Stimulated activated CD4-positive, alpha-beta T cell treated with anti-CD3 and anti-CD28 coated beads, TNF-alpha, amount 100 ng/mL, for 4 hours (primary cell): Measurements from ENCODE around the gene ADAM8.
"Not testable (repeated sequence)": the region's sequence is repeated elsewhere in the genome, so short reads cannot be mapped to it uniquely, and the experiment has no call there.

Source experiments
- DNase-seq, 3 experiments: peaks; one replicate each; pipeline ENCODE4 v3.0.0-alpha.2; 2020; ENCODE audit warnings: low read depth in 3 of 3

Gene ADAM8

DNA sequence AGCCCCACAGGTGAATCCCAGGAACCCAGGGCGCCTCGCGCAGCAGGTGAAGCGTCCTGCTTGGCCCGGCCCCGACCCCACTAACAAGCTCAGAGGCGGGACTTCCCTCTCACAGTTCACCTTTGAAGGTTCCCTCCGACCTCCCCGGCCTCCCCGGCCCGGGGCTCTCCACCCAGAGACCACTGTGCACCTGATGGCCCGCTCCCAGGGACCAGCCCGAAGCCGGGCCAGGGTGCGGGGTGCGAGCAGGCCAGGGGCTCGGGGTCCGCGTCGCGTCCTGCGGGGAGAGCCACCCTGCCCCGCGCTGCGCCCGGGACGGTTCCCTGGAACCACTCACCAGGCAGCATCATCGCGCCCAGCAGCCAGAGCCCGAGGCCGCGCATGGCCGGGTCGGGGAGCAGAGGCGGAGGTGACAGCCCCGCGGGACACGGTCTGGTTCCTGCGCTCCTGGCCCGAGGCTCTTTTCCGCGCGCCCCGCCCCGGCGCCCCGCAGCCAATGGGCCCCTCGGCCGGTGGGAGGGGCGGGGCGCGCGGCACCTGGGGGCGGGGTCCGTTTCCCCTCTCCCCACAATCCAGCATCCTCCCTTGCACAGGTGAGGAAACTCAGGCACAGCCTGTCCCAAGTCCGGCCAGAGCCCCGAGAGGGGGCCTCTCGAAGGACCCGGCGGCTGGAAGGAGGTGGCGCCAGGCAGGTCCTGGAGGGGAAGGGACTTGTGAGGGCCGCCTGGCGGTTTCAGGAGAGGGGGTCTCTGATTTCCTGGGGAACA is at the start of gene ADAM8:
TSS of gene ADAM8 (minus strand) at position 434 of the 767 bp plus-strand sequence. CDS start at position 383, 51 bp downstream.
- peak; percentile 41 to 53 (median 50) for DNase-seq

DNA sequence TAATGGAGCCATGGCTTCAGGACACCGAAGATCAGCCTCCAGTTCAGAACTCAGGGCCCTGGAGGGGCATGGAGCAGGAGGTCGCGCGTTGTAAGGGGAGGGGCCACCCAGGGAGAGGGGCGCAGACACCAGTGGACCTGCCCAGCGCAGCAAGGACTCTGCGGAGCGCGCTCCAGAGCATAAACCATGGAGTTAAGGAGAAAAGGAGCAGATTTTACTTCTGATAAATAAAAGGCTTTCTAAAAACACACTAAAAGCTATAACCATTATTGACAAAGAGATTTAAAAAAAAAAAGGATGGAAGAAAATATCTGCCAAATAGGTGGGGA is 49.5 kb upstream of the ADAM8 start:
- DNase-seq, result no peak

DNA sequence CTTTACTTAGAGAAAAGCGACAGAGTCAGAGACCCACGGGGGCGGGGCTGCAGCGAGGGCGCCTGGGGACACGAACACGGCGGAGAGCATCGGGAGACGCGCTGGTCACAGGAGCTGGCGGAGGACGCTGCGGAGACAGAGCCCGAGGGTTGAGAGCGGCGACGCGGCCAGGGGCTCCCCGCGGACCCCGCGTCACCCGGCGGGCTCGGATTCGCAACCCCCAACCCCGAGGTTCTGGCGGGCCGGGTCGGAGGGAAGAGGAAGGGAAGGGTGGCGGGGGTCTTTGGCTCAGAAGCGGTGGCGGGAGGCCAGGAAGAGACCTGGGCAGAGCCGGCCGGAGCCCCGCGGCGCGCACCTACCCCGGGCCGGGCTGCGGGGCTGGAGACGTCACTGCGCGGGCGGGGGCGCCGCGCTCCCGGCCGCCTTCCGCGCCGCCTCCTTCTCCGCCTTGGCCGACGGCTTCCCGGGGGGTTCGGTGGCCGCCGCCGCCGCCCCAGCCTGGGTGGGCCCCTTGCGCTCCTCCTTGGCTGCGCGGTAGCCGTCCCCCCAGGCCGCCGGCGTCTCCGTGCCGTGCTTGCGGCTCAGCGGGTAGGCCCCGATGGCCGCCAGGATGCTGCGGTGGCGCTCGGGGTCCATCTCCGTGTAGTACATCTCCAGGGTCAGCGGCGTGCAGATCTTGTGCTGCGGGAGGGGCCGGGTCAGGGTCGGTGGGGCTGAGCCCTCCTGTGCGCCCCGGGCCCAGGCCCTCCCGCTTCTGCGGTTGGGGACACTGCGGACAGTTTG is 49.0 kb upstream of the ADAM8 start:
- no peak for DNase-seq

DNA sequence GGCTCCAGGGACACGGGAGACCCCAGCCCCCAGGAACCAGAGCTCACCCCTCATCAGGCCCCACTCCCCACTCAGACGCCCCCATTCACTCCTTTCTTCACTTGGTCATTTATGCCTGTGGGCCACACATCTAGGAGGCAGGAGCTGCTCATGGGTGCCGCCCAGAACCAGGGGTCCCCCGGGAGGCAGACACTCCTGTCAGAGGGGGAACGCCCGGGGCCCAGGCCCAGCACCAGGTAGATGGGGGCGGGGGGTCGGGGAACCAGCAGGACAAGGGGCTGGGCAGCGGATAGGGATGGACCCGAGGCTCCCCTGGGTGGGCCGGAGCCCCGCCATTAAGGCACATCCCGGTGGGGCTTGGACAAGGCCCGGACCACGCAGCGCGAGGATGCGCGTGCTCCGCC is 48.2 kb upstream of the ADAM8 start:
- DNase-seq, result no peak

DNA sequence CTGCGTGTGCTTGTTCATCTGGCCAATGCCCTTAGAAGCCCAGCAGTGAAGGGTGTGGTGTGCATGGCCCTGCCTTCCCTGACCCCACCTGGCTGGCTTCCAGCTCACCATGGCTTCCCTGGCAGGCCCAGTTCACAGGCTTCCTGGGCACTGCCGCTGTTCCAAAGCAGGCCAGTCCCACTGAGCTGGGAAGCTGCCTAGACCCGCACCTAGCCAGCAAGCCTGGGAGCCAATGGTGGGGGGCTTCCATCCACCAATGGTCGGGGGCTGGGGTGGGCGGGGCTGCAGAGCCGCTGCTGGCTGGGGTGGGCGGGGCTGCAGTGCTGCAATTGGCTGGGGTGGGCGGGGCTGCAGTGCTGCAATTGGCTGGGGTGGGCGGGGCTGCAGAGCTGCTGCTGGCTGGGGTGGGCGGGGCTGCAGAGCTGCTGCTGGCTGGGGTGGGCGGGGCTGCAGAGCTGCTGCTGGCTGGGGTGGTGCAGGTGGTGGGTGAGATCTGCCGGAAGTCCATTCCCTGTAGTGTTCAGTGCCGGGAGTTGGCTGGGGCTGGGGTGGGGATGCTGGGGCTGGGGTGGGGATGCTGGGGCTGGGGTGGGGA is 47.6 kb upstream of the ADAM8 start:
- peak in 2 of 3 experiments; percentile 43 for DNase-seq

DNA sequence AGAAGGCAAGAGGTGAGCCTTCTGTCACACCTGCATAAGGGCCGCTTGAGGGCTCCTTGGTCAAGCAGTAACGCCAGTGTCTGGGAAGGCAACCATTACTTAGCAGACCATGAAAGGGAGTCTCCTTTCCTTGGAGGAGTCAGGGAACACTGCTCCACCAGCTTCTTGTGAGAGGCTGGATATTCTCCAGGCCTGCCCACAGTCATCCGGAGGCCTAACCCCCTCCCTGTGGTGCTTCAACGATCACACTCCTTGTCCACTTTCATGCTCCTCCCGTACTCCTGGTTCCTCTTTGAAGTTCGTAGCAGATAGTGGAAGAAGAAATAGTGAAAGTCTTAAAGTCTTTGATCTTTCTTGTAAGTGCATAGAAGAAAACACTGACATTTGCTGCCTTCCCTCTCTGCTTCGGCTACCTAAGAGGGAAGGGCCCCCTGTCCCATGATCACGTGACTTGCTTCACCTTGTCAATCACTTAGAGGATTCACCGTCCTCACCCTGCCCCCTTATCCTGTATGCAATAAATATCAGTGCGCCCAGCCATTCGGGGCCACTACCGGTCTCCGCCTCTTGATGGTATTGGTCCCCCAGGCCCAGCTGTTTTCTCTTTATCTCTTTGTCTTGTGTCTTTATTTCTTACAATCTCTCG is 45.5 kb upstream of the ADAM8 start:
- DNase-seq, result not testable (repeated sequence)

DNA sequence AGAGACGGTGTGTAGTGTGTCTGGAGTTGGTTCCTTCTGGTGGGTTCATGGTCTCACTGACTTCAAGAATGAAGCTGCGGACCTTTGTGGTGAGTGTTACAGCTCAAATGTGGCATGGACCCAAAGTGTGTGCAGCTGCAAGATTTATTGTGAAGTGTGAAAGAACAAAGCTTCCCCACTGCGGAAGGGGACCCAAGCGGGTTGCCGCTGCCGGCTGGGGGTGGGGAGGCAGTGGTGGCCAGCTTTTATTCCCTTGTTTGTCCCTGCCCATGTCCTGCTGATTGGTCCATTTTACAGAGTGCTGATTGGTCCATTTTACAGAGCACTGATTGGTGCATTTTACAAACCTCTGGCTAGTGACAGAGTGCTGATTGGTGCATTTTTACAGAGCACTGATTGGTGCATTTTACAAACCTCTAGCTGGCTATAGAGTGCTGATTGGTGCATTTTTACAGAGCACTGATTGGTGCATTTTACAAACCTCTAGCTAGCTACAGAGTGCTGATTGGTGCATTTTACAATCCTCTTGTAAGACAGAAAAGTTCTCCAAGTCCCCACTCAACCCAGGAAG is 44.3 kb upstream of the ADAM8 start:
- DNase-seq, result not testable (repeated sequence)

DNA sequence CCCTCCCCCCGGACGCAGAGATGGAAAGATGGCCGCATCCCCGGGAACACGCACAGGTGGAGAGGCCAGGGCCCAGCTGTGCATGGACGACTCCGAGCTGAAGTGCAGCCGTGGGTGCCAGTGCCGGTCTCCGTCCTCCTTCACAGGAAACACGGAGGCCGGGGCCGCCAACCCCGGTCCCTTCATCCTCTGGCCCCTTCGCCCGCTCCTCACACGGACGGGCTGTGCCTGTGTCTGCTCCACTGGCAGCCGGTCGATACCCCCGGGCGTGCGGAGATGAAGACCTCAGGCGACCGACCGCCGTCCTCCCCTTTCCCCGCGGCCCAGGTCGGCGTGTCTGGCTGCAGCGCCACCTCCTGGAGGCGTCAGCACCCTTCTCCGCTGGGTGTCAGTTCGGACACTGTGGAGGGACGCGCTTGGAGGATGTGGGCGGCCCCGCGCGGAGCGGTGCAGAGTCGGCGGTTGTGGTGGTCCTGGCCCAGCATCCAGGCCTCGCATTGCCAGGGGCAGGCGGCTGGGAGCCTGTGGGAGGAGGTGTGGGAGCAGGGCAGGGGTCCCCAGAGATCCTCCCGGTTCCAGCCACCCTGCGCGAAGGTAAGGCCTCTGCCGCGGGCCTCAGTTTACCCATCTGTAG is 41.9 kb upstream of the ADAM8 start:
- peak in 2 of 3 experiments; percentile 35 to 42 for DNase-seq

DNA sequence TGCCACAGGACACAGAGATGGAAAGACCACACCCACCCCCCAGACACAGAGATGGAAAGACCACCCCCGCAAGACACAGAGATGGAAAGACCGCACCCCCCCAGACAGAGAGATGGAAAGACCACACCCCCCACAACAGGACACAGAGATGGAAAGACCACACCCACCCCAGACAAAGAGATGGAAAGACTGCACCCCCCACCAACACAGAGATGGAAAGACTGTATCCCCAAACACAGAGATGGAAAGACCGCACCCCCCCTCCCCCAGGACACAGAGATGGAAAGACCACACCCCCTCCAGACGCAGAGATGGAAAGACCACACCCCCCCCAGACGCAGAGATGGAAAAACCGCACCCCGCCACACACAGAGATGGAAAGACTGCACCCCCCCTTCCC is 40.1 kb upstream of the ADAM8 start:
- no peak for DNase-seq

DNA sequence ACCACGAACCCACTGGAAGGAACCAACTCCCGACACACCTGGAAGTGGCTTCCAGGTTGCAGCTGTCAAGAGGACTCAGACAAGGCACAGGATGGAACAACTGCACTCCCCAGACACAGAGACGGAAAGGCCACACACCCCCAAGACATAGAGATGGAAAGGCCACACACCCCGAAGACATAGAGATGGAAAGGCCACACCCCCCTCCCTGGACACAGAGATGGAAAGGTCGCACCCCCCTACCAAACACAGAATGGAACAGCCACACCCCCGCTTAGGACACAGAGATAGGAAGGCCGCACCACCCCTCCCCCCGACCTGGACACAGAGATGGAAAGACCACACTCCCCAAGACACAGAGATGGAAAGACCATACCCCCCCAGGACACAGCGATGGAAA is 39.6 kb upstream of the ADAM8 start:
- DNase-seq, result no peak

DNA sequence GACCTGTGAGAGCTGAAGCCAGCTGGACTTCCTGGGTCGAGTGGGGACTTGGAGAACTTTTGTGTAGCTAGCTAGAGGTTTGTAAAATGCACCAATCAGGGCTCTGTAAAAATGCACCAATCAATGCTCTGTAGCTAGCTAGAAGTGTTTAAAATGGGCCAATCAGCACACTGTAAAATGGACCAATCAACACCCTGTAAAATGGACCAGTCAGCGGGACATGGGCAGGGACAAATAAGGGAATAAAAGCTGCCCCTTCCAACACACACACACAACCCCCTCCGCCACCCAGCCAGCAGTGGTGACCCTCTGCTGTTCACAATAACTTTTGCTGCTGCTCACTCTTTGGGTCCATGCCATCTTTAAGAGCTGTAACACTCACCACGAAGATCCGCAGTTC is 39.2 kb upstream of the ADAM8 start:
- no peak for DNase-seq

DNA sequence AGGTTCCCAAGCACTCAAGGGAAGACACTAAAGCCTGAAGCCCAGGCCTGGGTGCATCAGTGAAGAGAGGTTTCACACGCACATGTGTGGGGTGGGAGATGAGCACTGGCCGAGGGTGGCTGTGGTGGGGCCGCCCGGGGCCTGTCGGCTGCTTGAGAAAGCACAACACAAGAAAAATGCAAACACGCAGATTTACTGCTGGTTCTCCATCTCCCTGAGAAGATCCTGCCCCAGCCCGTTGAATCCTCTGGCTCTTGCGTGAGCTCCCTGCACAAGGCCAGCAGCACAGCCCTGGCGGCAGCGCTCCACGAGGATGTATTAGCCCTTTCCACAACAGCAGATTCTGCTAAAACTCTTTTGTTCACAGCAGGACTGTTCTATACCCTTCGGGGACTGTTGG is 38.2 kb upstream of the ADAM8 start:
- no peak for DNase-seq

DNA sequence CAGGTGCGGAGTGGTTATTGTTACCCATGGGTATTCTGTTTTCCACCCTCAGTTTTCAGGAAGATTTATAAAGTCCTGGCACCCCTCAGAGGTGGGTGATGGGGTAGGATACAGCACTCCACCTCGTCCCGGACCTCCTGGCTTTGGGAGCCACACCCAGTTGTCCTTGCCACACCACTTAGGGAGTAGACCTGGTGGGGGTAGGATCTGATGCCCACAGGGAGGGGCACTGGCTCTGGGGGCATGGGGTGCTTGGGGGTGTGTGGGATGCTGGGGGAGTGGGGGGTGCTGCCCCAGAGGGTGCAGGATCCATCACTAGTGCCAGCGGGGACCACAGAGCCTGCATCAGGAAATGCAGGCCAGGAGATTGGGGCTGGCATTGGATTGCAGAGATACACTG is 36.5 kb upstream of the ADAM8 start:
- DNase-seq, result no peak

DNA sequence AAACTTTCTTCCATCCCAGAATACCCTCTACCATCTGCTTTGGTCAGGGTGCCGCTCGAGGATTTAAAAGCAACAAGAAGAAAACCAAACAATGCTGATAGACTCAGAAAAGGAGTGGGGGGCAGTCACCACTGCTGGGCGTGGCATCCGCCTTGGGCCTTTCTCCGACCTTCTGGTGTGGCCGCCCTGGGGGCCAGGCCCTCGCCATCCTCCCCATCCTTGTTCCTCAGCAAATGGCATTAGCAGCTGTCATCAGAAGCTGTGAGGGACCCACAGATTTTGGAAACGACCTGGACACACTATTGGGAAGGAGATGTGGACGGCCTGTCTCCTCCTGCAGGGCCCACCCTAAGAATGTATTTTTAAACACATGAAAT is 36.1 kb upstream of the ADAM8 start:
- DNase-seq, result no peak

DNA sequence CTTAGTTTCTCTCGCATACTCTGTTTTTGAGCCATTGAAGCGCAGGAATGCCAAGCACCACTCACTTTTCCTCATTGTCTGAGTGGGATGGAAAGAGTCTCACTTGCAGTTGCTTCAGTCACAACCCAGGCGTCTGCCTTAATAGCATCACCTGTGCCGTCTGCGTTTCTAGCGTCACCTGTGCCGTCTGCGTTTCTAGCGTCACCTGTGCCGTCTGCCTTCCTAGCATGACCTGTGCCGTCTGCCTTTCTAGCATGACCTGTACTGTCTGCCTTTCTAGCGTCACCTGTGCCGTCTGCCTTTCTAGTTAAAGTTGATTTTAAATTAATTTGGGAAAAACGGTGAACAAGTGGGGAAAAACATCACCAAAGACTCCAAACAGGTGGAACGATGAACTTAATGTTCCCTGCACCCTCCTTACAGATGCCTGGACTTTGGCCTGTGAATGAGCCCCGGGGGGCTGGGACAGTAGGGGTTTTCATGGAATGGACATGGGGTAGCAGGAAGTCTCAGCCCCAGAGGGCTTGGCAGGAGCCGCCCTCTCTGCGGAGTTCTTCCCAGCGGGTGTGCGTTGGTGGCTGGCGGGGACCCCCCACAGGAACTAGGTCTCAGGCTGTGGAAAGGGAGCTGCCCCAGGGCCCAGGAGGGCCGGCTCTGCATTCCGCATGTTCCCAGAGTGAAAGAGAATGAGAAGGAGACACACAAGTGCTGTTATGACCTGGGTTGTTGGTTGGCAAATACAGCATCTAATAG is 35.5 kb upstream of the ADAM8 start:
- no peak for DNase-seq

DNA sequence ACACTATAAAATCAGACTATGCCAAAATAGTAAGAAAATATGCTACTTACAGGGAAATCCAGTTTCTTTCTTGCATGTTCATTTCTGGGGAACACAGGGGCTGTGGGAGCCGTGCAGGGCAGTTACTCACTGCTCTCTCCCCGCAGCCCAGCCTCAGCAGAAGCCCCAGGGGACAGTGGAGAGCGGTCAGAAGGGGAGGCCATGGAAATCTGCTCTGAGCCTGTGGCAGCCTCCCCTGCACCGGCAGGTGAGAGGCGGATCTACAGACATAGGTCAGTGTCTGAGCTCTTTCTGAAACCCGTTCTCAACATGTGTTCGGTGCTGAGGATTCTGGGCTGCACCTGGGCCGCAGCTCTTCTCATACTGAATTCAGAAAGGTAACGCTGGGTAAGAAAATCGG is 34.9 kb upstream of the ADAM8 start:
- no peak for DNase-seq

DNA sequence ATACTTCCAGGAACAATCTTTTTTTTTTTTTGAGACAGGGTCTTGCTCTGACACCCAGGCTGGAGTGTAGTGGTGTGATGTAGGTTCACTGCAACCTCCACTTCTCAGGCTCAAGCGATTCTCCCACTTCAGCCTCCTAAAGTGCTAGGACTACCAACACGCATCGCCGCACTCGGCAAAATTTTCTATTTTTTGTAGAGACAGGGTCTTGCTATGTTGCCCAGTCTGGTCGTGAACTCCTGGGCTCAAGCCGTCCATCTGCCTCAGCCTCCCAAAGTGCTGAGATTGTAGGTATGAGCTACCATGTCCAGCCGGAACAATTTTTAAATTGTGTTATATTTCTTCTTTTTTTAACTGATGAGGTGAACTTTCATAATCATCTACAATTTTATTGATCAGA is 34.1 kb upstream of the ADAM8 start:
- no peak for DNase-seq

DNA sequence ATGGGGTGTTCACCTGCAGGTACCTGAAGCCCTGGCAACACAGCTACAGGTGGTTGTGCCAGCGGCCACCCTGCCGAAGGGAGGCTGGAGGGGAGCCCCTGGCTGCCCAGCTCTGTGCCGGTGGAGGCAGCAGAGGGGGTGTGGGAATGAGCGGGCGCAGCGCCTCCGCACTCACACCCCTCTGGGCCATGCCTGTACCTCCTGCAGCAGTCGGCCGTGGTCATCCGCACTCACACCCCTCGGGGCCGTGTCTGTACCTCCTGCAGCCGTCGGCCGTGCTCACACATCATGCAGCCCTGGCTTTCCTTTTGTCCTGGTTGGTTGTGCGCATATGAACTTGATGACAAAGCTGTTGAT is 33.7 kb upstream of the ADAM8 start:
- no peak for DNase-seq

DNA sequence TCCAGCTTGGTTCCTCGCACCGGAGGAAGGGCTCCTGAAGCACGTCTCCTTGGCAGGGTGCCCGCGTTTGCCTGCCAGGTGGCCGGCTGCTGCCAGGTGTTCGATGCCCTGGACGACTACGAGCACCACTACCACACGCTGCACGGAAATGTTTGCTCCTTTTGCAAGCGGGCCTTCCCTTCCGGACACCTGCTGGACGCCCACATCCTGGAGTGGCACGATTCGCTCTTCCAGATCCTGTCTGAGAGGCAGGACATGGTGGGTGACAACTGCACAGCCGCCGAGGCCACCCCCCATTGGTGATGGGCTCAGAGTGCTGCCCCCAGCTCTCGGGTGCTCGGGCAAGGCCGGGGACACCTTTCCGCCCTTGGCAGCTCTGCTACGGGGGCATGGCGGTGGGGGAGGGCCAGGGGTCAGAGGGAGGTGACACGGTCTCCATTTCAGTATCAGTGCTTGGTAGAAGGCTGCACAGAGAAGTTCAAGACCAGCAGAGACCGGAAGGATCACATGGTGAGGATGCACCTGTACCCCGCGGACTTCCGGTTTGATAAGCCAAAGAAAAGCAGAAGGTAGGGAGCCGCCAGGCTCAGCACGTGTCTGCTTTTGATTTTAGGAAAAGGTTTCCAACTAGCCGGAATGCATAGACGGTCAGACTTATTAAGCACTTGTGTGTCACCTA is 33.2 kb upstream of the ADAM8 start:
- DNase-seq, result no peak

DNA sequence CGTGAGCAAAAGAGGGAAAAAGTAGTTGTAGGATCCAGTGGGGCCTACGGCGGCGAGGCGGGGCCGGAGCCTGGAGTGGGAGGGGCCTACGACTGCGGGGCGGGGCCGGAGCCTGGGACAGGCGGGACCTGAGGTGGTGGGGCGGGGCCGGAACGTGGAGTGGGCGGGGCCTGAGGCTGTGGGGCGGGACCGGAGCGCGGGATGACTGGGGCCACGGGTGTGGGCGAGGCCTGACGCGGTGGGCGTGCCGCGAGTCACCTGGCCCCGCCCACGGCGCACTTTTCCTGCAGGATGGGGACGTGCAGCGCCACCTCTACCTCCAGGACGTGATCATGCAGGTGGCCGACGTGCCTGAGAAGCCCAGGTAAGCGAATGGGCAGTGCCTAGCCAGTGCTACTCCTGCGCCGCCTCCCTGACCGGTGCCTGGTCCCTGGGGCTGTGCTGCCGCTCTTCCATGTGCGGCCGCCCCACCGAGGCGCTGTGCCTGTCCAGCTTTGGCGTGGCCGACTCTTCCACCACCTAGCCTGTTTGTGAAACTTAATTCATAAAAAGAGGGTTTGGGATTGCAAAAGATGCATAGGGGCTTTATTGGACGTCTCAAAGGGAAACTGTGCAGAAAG is 32.5 kb upstream of the ADAM8 start:
- DNase-seq, result peak; percentile 83 to 92 (median 89)
